ENCODE data around the gene IRF7. TPM values are rescaled to one million over a fixed set of nuclear protein-coding genes. Genes with fewer than 3 reads are reported as not detected.

Gene IRF7
- total and polyA plus RNA-seq, 11 donors: 5.5 to 30.6 (median 14.9) TPM

DNA sequence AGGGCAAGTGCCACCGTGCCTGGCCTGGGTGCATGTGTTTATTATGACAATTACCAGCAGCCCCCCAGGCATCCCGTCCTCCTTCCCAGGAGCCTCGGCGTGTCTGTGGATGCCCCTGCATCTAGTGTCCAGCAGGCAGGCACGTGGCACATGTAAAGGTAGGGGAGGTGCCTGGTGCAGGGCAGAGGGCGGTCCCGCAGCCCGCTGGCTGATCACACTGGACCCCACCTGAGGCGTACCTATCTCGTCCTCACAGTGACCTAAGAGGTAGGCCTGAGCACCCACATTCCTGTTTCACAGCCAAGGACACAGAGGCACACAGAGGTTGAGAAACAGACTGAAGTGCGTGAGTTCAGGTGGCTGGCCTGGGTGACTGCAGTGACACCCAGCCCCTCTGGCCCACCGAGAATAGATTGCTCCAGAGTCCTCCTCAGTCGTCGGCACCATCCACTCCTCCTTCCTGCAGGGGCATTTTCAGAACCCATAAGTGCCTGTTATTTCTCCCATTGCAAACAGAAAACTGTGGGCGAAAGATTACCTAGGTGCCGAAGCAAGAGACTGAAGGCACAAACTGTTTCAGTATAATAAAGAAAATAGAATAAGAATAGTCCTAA is 42.5 kb downstream of the IRF7 start:
- WGBS, 4 donors: 88 to 95% (median 92%) methylated on average over 13 to 16 of the region's 16 CpGs
- Histone ChIP-seq H3K27me3 (peaks cover 0 to 6% (median 0%) of the 10 kb centered on the region in 9 donors), H3K27ac (peak overlapping the region in 1 of 12 donors; percentile 44), H3K4me1 (peaks cover 10 to 39% (median 34%) of the 10 kb centered on the region in 12 donors), H3K9me3 (no peaks in the 10 kb centered on the region), H3K36me3 (no peaks in the 10 kb centered on the region), H3K4me3 (no peak overlapping the region)
- ATAC-seq (no peak), DNase-seq (no peak)
- TF ChIP-seq, protein P1, sequence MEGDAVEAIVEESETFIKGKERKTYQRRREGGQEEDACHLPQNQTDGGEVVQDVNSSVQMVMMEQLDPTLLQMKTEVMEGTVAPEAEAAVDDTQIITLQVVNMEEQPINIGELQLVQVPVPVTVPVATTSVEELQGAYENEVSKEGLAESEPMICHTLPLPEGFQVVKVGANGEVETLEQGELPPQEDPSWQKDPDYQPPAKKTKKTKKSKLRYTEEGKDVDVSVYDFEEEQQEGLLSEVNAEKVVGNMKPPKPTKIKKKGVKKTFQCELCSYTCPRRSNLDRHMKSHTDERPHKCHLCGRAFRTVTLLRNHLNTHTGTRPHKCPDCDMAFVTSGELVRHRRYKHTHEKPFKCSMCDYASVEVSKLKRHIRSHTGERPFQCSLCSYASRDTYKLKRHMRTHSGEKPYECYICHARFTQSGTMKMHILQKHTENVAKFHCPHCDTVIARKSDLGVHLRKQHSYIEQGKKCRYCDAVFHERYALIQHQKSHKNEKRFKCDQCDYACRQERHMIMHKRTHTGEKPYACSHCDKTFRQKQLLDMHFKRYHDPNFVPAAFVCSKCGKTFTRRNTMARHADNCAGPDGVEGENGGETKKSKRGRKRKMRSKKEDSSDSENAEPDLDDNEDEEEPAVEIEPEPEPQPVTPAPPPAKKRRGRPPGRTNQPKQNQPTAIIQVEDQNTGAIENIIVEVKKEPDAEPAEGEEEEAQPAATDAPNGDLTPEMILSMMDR (IDR thresholded peaks at IDR 0.05): no peak
- TF ChIP-seq POLR2A (IDR thresholded peaks at IDR 0.05): no peak
- intact Hi-C loops (cut with DNase I): no loop called here

DNA sequence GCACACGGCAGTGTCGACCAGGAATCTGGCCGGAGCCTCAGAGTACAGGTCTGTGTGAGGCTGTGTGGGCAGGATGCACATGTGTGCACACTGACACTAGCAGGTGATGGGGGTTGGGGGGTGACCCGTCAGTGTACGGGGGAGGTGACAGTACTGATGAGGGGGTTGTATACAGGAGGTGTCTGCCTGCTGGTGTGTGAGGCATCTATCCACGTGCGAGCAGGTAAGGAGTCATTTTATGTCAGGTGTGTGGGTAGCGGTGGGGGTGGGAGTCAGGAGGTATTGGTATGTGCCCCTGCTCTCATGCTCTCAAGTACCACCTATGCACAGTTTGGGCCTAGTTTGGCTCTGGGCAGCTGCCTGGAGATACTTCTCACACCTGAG is 44.0 kb downstream of the IRF7 start:
- H3K27me3 ChIP-seq: peaks cover 0 to 6% (median 0%) of the 10 kb centered on the region in 9 donors
- no peaks in the 10 kb centered on the region for H3K36me3 ChIP-seq
- TF ChIP-seq, protein P1 (IDR thresholded peaks at IDR 0.05): no peak
- TF ChIP-seq POLR2A (IDR thresholded peaks at IDR 0.05): no peak
- intact Hi-C loops (cut with DNase I): no loop called here
- no peaks in the 10 kb centered on the region for H3K9me3 ChIP-seq
- H3K4me1 ChIP-seq: peaks cover 0 to 38% (median 25%) of the 10 kb centered on the region in 12 donors
- H3K4me3 ChIP-seq: no peak overlapping the region
- ATAC-seq: no peak
- 74 to 84% (median 77%) methylated on average over 8 of the region's 8 CpGs for WGBS, 4 donors
- DNase-seq: no peak
- no peak overlapping the region for H3K27ac ChIP-seq

DNA sequence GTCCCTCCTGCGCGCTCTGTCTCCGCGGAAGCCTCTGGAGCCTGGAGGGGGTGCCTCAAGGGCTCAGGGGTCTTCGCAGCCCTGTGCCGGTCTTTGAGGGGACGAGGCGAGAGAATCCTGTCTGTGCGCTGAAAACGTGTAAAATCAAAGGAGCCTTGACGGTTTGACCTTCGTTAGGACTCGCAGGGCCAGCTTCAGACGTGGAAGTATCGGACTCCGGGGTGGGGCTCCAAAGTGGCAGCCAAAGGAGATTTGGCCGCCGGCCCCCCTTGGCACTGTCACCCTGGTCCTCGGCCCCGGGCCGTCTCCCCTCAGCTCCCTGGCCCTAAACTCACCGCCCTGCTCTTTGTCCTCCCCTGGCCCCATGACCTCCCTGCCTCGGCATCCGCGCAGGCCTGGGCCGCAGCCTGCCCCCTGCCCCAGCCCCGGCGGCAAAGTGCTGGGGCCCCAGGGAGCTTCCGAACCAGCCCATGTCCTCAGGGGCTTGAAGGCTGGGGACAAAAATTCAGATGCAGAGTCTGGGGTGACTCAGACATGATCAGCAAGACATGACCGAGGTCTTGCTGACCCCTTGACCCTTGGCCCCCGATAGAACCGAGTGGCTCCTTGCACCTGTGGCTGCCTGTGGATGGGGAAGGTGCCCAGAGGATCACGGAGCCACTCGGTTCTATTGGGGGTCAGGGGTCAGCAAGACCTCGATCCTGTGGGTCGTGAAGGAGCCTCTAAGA is 46.4 kb downstream of the IRF7 start:
- Histone ChIP-seq H3K27me3 (peaks cover 0 to 2% (median 0%) of the 10 kb centered on the region in 9 donors), H3K27ac (peak overlapping the region; percentile 87 to 100 (median 98)), H3K4me3 (peak overlapping the region; percentile 64 to 90 (median 76)), H3K4me1 (peaks cover 0 to 32% (median 16%) of the 10 kb centered on the region in 12 donors), H3K36me3 (no peaks in the 10 kb centered on the region), H3K9me3 (no peaks in the 10 kb centered on the region)
- intact Hi-C loops (cut with DNase I): loop anchor here in 2 of 10 donors (2.0 to 5.0 kb wide), 2 partner anchors 45 to 128 kb away; partner anchors contain the start of genes DEAF1 (in 1 of the 2), IRF7 (in 1 of the 2) and TMEM80 (in 1 of the 2)
- 22 to 47% (median 25%) methylated on average over 18 to 36 of the region's 36 CpGs for WGBS, 4 donors
- no peak for TF ChIP-seq POLR2A (IDR thresholded peaks at IDR 0.05)
- TF ChIP-seq, protein P1 (IDR thresholded peaks at IDR 0.05): no peak
- ATAC-seq: peak in 3 of 4 donors; percentile 11 to 19 (median 19)
- DNase-seq: peak in 3 of 5 donors; percentile 55 to 78 (median 74)

Data from heart left ventricle (tissue), 16 donors.